Epithelial cell of esophagus (primary cell): ENCODE results near the gene ZNF407.

Source experiments
- DNase-seq: peaks from one replicate; pipeline ENCODE4 v3.0.0; 2010; ENCODE audit warnings: low read depth
- H3K4me3 ChIP-seq: 2 replicates; pipeline ENCODE4 v1.5.1; 2011; ENCODE audit warnings: mild to moderate bottlenecking, low read length, control low read depth
- TF ChIP-seq, protein P1 (sequence below): IDR thresholded peaks from 2 replicates; pipeline ENCODE4 v1.5.1; 2011; ENCODE audit warnings: low read depth, mild to moderate bottlenecking, low read length, control low read depth, inconsistent platforms; ENCODE audit not compliant: insufficient read depth; ENCODE audit errors: missing control alignments

The ZNF407 gene

DNA sequence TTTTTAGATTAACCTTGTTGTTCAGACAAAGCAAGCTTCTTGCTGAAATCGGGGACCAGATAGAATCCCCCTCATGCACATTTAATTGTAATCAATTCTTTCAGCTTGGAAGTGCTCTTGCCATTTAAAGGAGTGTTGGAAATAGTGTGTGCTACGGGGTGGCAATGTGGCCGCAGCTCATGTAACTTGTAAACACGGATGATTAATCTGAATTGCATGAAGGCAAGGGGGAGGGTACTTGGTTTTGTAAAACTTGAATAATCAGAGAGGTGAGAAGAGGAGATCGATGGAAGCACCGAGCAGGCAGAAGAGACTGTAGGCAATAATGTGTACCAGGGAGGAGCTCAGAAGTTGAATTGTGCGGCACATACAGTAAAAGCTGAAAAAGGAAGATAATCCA lies 337.8 kb downstream of the ZNF407 start:
- TF ChIP-seq, protein P1, sequence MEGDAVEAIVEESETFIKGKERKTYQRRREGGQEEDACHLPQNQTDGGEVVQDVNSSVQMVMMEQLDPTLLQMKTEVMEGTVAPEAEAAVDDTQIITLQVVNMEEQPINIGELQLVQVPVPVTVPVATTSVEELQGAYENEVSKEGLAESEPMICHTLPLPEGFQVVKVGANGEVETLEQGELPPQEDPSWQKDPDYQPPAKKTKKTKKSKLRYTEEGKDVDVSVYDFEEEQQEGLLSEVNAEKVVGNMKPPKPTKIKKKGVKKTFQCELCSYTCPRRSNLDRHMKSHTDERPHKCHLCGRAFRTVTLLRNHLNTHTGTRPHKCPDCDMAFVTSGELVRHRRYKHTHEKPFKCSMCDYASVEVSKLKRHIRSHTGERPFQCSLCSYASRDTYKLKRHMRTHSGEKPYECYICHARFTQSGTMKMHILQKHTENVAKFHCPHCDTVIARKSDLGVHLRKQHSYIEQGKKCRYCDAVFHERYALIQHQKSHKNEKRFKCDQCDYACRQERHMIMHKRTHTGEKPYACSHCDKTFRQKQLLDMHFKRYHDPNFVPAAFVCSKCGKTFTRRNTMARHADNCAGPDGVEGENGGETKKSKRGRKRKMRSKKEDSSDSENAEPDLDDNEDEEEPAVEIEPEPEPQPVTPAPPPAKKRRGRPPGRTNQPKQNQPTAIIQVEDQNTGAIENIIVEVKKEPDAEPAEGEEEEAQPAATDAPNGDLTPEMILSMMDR = no peak
- no peak overlapping the region for H3K4me3 ChIP-seq
- peak; percentile 10 for DNase-seq

DNA sequence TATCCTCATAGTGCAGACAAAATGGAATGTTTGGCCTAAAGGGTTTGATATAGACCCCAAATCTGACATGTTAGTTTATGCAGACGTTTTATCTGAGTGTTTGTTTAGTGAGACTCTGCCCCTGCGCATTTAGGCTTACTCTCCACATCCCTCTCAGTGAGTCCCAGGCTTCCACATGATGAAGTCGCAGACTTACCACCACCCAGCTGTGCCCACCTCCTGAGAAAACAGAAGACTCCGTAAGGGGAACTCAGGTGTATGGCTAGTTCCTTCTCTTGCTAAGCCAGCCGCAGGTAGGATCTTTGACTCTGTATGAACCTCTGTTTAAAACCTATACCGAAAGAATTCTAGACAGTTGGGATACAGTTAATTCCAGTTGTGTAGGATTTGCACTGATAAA lies 338.7 kb downstream of the ZNF407 start:
- no peak for DNase-seq
- TF ChIP-seq, protein P1 = no peak
- H3K4me3 ChIP-seq = no peak overlapping the region

DNA sequence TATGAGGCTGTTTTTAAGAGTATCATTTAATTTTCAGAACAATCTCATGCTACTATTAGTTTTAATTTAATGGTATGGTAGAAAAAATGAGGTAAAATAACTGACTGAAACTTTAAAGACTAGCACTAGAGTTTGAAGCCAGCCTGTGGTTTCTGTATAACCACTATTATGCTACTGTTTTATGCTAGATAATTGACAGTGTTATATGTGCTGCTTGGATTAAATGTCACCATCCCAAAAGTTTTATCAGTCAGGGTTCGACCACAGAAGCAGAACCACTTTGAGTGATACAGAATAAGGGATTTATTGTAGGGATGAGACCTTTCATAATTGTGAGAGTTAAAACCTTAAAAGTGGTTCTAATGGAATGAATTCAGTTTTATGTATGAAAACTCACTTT lies 339.6 kb downstream of the ZNF407 start:
- TF ChIP-seq, protein P1 = no peak
- no peak for DNase-seq
- H3K4me3 ChIP-seq = no peak overlapping the region

DNA sequence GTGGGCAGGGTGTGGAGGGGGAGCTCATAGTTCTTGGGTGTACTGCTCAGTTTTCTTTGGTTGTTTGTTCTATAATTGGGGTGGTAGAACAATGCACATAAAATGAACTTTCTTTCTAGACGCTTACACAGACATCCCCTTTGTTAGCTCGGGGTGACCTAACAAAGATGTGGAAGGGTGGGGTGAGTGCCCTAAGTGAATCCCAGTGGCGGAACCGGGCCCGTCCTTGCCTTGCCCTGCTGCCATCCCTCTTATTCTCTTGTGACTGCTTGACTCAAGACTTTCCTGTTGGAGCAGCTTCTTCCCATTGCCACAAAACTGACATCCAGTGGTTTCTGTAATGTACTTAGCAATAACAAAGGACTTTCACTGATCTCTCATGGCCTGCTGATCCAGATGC lies 343.2 kb downstream of the ZNF407 start:
- DNase-seq = no peak
- no peak overlapping the region for H3K4me3 ChIP-seq
- TF ChIP-seq, protein P1 = no peak

DNA sequence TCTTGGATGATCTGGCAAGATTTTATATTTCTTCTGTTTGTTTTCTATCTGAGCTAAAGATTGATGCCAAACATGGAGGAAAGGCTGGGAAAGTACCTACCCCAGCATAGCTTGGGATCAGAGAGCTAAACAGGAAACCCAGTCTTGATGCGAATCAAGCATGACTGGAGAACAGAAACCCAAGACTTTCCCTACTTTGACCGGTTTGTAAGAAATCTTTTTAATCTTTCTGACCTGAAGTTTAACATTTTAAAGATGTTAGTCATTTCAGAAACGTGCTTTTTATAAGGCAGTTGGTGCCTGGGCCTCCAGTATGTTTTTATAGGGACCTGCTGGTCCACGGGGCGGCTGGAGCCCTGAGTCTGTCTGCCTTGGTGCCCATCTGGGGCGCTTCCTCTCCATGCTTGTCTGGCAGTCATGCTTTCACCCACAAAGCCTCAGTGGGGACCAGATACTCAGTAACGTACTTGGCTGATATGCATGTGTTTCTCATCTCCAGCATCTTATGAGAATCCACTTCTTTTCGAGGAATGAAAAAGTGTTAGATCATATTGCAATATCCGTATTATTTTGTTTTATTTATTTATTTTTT lies 344.7 kb downstream of the ZNF407 start:
- TF ChIP-seq, protein P1 = no peak
- no peak overlapping the region for H3K4me3 ChIP-seq
- DNase-seq = no peak

DNA sequence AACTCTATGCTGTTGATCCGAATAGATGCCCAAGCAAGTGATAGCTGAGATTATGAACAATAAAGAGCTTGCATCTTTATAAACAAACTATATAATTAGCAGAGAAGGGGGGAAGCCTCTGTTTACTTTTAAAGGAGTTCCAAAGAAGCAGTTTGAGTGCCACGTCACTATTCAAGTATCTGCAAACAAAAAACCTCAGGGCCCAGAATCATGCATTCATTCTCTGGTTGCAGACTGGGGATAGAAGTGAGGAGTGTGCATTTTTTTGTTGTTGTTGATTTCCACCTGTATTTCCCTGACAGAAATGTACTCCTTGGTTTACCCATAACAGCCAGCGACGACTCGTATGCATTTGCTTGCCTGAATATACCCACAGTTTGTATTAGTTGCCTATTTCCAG lies 347.0 kb downstream of the ZNF407 start:
- TF ChIP-seq, protein P1 = no peak
- H3K4me3 ChIP-seq = no peak overlapping the region
- peak; percentile 33 for DNase-seq
